ENCODE results near the gene UMAD1. TPM values are rescaled to one million over a fixed set of nuclear protein-coding genes. Genes with fewer than 3 reads are reported as not detected.

UMAD1 gene
- total and polyA plus RNA-seq, 2 of the 13 experiments (the other 11 are each of a cell fraction or from before 2014, with no cell fraction given) = 16.8 to 17.6 TPM

GRCh38 chr7:7919449-7919945, 278.9 kb downstream of the UMAD1 start:
- TF ChIP-seq CBX2 (IDR thresholded peaks at IDR 0.05; ENCODE audit: low read depth, low read length) (no peak), CBX2 (CRISPR knock-in tag; IDR thresholded peaks at IDR 0.05; ENCODE audit: low read depth) (no peak), POGZ (CRISPR knock-in tag; IDR thresholded peaks at IDR 0.05) (no peak), PLRG1 (conservative IDR thresholded peaks at IDR 0.05) (no peak), PPARG (CRISPR knock-in tag; conservative IDR thresholded peaks at IDR 0.05) (no peak), ZNF550 (CRISPR knock-in tag; IDR thresholded peaks at IDR 0.05; ENCODE audit: borderline replicate concordance) (no peak), REL (CRISPR knock-in tag; conservative IDR thresholded peaks at IDR 0.05) (no peak), ZSCAN25 (CRISPR knock-in tag; IDR thresholded peaks at IDR 0.05) (no peak), NCOA1 (CRISPR knock-in tag; IDR thresholded peaks at IDR 0.05) (no peak), KLF11 (CRISPR knock-in tag; IDR thresholded peaks at IDR 0.05) (no peak), ZFX (CRISPR knock-in tag; IDR thresholded peaks at IDR 0.05; ENCODE audit: low read depth) (no peak), ZNF224 (CRISPR knock-in tag; IDR thresholded peaks at IDR 0.05) (no peak)
- H2AFZ ChIP-seq (ENCODE audit: low read length) = no peak overlapping the region
- H3K4me2 ChIP-seq (ENCODE audit: low read depth, low read length) = no peak overlapping the region
- no peaks in the 10 kb centered on the region for H3K27me3 ChIP-seq (ENCODE audit: control insufficient read depth in 1 of 2, insufficient read depth in 2 of 2, low read length in 2 of 2)
- intact Hi-C loops (cut with micrococcal nuclease; ENCODE audit: unreplicated experiment) = loop anchor here (10.0 kb wide), 1 partner anchor 245 kb away; no protein-coding TSS in a partner anchor
- no peaks in the 10 kb centered on the region for H3K36me3 ChIP-seq (replicated peaks in 1 of 2; ENCODE audit: control insufficient read depth in 1 of 2, insufficient read depth in 2 of 2, low read length in 2 of 2)
- DNase-seq (ENCODE audit: low spot score) (no peak), FAIRE-seq (no peak), ATAC-seq (no peak)
- H3K79me2 ChIP-seq (ENCODE audit: insufficient read depth, low read length) = no peaks in the 10 kb centered on the region
- BruUV-seq (replicated peaks) = no TSS peak
- no peak overlapping the region for H3K9ac ChIP-seq (ENCODE audit: insufficient read depth, low read depth, low read length)
- no peaks in the 10 kb centered on the region for H4K20me1 ChIP-seq (ENCODE audit: insufficient read depth, low read length)
- H3K4me3 ChIP-seq (replicated peaks in 1 of 3; ENCODE audit: insufficient read depth in 1 of 3, low read depth in 2 of 3, low read length in 3 of 3) = no peak overlapping the region
- in situ Hi-C loops (cut with HindIII; ENCODE audit: extremely low pct_ligation_motif_present, low pct_unique_long_range_greater_than_20kb) = no loop called here
- no peak overlapping the region for H3K27ac ChIP-seq (ENCODE audit: extremely low read length, insufficient read depth, low read length)
- POLR2A ChIA-PET = no interaction called here
- 8% methylated on average over 2 of the region's 2 CpGs for WGBS (ENCODE audit: low lambda C conversion rate)
- H3K4me1 ChIP-seq (ENCODE audit: insufficient read depth, low read length) = peaks cover 22% of the 10 kb centered on the region
- no peaks in the 10 kb centered on the region for H3K9me3 ChIP-seq (ENCODE audit: low read length)
- CTCF ChIA-PET (ENCODE audit: low intra/inter-chr PET ratio, low total read pairs) = no interaction called here

- in situ Hi-C loops (cut with HindIII; ENCODE audit: extremely low pct_ligation_motif_present, low pct_unique_long_range_greater_than_20kb) = no loop called here
- Histone ChIP-seq H3K4me1 (ENCODE audit: insufficient read depth, low read length) (peaks cover 22% of the 10 kb centered on the region), H3K27me3 (ENCODE audit: control insufficient read depth in 1 of 2, insufficient read depth in 2 of 2, low read length in 2 of 2) (no peaks in the 10 kb centered on the region), H3K9ac (ENCODE audit: insufficient read depth, low read depth, low read length) (no peak overlapping the region), H3K4me3 (replicated peaks in 1 of 3; ENCODE audit: insufficient read depth in 1 of 3, low read depth in 2 of 3, low read length in 3 of 3) (no peak overlapping the region), H3K27ac (ENCODE audit: extremely low read length, insufficient read depth, low read length) (no peak overlapping the region), H3K4me2 (ENCODE audit: low read depth, low read length) (no peak overlapping the region), H4K20me1 (ENCODE audit: insufficient read depth, low read length) (no peaks in the 10 kb centered on the region), H3K36me3 (replicated peaks in 1 of 2; ENCODE audit: control insufficient read depth in 1 of 2, insufficient read depth in 2 of 2, low read length in 2 of 2) (no peaks in the 10 kb centered on the region), H2AFZ (ENCODE audit: low read length) (no peak overlapping the region), H3K79me2 (ENCODE audit: insufficient read depth, low read length) (no peaks in the 10 kb centered on the region), H3K9me3 (ENCODE audit: low read length) (no peaks in the 10 kb centered on the region)
- ChIA-PET POLR2A (no interaction called here), CTCF (ENCODE audit: low intra/inter-chr PET ratio, low total read pairs) (no interaction called here)
- WGBS (ENCODE audit: low lambda C conversion rate) = 50% methylated on average over 2 of the region's 2 CpGs
- intact Hi-C loops (cut with micrococcal nuclease; ENCODE audit: unreplicated experiment) = no loop called here
- FAIRE-seq (no peak), DNase-seq (ENCODE audit: low spot score) (no peak), ATAC-seq (no peak)
- BruUV-seq (replicated peaks) = no TSS peak
- no peak for TF ChIP-seq ARID4A (CRISPR knock-in tag; IDR thresholded peaks at IDR 0.05; ENCODE audit: borderline replicate concordance)
- no peak for TF ChIP-seq ZNF121 (CRISPR knock-in tag; IDR thresholded peaks at IDR 0.05)
- TF ChIP-seq, protein P1, sequence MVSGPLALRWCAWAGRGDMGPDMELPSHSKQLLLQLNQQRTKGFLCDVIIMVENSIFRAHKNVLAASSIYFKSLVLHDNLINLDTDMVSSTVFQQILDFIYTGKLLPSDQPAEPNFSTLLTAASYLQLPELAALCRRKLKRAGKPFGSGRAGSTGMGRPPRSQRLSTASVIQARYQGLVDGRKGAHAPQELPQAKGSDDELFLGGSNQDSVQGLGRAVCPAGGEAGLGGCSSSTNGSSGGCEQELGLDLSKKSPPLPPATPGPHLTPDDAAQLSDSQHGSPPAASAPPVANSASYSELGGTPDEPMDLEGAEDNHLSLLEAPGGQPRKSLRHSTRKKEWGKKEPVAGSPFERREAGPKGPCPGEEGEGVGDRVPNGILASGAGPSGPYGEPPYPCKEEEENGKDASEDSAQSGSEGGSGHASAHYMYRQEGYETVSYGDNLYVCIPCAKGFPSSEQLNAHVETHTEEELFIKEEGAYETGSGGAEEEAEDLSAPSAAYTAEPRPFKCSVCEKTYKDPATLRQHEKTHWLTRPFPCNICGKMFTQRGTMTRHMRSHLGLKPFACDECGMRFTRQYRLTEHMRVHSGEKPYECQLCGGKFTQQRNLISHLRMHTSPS (CRISPR knock-in tag; IDR thresholded peaks at IDR 0.05; ENCODE audit: low read depth) = no peak
- TF ChIP-seq NFIB (CRISPR knock-in tag; IDR thresholded peaks at IDR 0.05; ENCODE audit: borderline replicate concordance) = no peak
Measured at GRCh38 chr7:7920056-7920455, 279.5 kb downstream of the UMAD1 start.
